SKM-1 treated with dmso at 0.1 percent for 144 hours (cell line): Measurements from ENCODE around the gene PRCD.
"Not testable (repeated sequence)": the region's sequence is repeated elsewhere in the genome, so short reads cannot be mapped to it uniquely, and the experiment has no call there.

Source experiments
- DNase-seq: peaks from one replicate; lab custom pipeline; 2025; ENCODE audit not compliant: unreplicated experiment; lab: John Stamatoyannopoulos, UW

Gene PRCD

DNA sequence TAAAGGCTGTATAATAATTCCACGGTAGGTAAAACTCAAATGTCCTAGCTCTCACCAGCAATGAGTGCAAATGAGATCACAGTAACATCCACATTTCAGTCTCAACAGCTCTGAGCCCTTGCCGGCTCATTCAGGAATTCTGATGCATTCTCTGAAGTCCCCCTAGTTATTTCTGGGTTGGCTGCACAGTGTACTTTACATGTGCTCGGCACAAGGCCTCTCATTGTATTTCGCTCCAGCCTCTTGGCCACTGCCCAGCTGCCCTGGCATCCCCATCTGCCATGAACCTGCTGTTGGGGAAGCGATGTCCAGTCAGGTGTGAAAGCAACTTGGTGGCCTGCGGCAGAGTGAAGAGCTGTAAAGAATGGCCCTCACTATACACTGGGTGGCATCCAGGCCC is 14.3 kb downstream of the PRCD start:
- DNase-seq, result no peak

DNA sequence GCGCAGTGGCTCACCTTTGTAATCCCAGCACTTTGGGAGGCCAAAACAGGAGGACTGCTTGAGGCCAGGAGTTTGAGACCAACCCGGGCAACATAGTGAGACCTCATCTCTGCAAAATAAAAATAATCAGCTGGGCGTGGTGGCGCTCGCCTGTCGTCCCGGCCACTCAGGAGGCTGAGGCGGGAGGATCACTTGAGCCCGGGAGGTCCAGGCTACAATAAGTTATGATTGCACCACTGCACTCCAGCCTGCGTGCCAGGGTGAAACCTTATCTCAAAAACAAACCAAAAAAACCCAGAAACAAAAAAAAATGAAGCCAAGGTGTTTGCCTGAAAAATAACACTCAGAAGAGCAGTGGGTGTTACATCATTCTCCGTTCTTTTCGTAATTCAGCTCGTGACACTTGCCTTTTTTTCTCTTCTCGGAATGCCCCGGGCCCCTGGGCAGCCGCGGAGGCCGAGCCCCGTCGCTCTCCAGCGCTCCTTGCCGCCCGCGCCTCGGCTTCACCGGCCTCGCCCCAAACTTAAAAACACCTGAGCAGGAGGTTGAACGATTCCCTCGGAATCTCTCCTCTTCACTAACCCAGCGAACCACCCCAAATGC is 17.0 kb downstream of the PRCD start:
- peak; percentile 21 for DNase-seq

DNA sequence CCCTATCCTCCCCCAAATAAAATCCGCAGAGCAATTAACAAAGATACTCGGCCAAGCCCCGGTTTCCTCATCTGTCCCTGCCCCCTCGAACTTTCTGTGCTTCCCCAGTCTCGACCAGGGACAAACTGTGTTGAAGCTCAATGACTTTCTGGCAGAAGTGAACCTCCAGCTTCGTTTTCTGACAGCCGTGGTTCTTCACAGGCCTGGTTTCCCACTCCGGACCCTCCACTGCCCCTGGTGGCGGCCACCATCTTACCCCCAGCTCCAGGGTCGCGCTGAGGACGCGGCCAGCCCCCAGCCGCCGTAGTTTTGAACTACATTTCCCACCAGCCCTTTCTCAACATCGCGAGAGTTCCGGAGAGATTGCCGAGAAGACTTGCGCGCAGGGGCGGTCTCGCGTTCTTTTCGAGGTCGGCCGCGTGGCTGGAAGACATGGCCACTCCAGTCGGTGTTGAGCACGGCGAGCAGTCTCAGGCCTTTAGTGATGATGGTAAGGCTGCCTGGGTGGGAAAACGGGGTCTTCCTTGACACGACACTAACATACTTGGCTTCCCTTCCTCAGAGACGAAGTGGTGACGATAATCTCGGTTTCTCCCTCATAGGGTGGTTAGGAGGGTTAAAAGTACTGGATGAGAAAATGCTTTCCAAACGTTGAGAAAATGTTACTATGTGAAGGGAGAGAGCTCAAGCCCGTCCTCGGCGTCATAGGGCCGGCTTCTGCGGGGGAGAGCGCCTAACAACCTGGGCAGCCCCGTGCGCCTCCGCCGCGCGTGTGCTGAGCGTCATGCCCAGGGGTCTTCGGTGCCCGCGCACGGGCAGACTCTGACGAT is 17.7 kb downstream of the PRCD start:
- DNase-seq, result peak; percentile 96

DNA sequence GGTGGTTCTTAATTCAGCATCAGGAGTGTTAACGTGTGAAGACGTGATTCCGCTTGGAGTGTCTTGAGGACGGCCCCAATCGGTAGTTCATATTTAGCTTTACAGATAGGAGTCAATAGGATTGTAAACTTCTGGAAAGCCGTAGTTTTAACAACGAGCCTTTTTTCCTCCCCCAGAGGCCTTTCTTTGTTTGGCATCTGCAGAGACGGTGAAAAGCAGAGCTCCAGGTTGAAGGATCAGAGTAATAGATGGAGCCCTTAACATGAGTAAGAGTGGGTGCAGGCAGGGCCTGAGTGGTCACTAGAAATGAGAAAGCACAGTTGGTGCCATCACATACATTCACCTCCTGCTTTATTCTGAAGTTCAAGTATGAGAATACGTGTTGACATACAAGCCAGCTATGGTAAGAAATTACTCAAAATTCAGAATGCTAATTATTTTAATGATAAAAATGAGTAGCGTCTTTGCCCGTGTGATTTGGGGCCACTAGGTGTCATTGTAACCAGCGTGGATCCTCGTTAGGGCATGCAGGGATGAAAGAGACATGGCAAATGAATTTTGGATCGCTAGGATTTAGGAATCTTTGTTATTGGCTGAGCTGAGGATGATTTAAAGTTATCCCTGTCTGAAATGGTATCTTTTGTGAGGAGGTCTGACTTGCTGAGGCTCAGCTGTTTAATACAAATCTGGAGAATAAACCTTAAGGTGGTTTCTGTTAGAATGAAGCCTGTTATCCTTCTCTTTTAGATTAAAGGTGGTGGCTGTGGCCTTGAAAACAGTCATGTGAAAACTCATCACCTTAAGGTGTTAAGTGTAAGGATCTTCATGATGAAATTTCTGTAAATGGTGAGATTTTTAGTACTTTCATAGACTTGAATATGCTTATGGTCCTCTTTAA is 18.6 kb downstream of the PRCD start:
- peak; percentile 14 for DNase-seq

DNA sequence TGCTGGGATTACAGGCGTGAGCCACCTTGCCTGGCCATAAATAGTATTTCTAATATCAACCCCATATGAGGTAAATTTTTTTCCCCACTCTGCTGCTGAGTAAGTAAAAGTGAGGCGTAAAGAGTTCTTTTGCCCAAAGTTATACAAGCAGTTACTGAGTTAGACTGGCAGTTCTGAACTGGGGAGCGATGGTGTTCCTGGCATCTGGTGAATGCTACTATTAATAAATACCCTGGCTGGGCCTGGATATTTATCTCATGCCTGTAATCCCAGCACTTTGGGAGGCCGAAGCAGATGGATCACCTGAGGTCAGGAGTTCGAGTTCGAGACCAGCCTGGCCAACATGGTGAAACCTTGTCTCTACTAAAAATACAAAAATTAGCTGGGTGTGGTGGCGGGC is 19.6 kb downstream of the PRCD start:
- not testable (repeated sequence) for DNase-seq

DNA sequence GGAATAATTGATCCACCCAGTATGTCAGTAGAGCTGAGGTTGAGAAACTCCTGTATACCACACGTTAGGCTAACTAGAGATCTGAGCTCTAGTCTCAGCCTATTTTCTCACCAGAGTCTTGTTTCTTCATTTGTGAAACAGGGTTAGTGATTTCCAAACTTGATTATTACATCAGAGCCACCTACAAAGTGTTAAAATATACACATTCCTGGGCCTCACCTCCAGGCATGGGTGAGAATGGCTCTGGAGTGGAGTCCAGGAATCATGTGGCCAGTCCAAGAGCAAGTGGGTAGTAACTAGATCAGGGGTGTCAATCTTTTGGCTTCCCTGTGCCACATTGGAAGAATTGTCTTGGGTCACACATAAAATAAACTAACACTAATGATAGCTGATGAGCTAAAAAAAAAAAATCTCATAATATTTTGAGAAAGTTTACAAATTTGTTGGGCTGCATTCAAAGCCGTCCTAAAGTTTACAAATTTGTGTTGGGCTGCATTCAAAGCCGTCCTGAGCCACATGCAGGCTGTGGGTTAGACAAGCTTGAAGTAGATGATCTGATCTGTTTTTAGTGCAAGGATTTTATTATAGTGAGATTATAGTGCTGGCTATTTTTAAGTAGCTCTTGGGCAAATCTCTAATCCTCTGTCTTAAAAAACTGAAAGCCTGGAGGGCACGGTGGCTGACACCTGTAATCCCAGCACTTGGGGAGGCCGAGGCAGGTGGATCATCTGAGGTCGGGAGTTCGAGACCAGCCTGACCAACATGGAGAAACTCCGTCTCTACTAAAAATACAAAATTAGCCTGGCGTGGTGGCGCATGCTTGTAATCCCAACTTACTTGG is 20.4 kb downstream of the PRCD start:
- DNase-seq, result peak; percentile 11

DNA sequence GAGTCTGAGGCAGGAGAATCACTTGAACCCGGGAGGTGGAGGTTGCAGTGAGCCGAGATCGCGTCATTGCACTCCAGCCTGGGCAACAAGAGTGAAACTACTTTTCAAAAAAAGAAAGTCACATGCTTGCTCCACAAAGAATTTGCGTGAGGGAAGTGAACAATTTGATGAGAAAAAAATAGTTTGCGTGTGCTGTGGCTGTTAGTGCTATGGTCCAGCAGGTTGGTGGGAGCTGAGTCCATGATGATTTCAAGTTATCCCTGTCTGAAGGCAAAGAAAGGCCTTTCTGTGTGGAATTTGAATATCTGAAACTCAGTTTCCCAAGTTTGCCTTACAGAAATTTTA is 21.0 kb downstream of the PRCD start:
- no peak for DNase-seq

DNA sequence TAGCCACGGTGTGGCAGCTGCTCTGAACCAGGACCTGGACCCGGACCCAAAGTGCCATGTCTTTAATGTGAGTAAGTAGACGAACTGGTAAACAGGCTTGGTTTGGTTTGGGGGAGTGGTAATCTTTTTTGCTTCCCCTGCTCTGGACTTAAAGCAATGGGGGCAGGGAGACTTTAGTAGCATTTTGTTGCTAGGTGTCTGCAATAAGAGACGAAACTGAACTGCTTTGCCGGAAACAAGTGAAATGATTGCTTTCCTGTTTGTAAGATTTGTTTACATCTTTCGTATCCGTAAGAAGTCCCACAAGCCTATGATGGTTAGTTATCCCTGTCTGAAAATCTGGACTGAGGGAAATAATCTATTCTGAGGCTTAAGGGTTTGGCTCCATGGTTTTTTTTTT is 21.5 kb downstream of the PRCD start:
- no peak for DNase-seq

DNA sequence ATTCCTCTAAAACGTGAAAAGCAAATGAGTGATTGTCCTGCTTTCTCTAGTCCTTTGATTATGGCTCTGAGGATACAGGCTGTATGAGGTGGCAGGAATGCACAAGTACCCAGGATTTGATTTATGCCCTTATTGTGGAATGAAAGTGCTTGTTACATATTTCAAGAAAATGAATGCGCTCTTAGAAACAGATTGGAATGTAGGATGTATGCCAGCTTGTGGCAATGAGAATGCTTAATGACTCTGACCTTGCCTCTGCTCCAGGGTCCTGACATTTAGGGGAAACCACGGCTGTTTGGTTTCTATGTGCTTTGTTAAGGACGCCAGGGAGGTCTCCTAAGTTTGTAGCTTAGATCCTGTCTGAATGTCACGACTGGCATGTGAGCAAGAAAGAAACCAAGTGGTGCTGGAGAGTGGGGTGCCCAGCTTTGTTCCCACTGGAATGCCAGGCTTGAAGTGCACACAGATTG is 22.0 kb downstream of the PRCD start:
- DNase-seq, result no peak

DNA sequence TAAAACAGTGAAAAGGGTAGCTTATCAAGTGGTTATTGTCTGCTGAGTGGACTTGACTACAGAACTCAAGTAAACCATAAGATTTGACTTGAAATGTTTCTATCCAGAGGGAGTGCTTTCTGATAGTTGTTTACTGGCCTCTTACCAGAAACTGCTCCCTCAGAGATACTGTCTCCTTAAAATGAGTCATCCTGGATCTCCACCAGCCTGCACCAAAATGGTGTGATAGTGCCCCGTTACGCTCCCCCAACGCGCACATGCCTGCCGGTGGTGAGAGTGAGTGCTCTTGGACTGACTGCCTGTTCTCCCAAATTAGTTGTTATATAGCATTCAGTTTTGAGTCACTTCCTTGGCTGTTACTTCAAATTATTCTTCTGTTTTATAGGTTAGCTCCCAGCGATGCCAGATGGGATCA is 22.9 kb downstream of the PRCD start:
- no peak for DNase-seq

DNA sequence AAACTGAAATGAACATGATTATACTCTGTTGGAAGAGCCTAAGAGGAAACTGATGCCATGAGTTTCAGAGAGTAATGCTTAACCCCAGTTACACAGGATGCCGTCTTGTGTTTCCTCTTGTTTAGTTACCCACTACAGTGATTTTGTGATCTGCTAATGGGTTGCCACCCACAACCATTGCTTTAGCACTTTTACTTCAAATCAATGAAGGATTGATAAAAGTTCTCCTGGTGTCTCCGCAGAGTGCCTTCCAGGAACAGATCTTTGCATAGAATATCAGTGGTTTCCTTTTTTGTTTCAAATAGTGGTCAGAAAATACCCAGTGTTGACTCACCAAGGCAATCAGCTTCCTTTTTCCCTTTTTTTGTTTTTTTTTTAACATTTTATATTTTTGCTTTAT is 23.5 kb downstream of the PRCD start:
- DNase-seq, result not testable (repeated sequence)

DNA sequence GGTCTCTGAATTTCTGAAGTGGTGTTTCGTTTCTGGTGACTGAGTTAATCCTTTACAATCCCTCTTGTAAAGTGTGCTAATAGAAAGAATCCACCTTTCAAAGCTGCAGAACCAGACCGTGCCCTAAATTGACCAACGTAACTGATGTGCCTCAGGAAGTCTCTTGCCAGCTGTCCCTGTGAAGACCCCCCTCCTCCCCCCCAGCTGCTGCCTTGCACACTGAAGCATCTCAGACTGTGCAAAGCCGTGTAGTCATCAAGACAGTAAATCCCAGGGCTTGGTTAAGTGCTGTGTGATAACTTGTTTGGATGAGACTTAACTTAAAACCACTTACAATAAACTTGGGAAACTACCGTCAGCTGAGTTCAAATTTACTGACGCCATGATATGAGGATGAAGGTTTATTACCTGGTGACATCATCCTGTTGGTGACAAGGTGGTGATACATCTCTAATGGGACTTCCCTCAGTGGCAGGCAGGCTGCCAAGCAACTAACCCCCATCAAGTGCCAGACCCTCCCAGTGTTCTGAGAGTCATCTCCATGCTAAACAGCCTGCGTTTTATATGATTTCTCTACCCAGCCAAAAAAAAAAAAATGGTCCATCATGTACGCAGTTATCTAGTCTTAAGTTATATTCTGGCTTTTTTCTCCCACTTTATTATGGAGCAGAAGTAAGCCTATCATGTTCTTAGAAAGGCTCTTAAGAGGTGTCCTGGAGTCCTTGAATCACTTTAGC is 25.3 kb downstream of the PRCD start:
- DNase-seq, result not testable (repeated sequence)

DNA sequence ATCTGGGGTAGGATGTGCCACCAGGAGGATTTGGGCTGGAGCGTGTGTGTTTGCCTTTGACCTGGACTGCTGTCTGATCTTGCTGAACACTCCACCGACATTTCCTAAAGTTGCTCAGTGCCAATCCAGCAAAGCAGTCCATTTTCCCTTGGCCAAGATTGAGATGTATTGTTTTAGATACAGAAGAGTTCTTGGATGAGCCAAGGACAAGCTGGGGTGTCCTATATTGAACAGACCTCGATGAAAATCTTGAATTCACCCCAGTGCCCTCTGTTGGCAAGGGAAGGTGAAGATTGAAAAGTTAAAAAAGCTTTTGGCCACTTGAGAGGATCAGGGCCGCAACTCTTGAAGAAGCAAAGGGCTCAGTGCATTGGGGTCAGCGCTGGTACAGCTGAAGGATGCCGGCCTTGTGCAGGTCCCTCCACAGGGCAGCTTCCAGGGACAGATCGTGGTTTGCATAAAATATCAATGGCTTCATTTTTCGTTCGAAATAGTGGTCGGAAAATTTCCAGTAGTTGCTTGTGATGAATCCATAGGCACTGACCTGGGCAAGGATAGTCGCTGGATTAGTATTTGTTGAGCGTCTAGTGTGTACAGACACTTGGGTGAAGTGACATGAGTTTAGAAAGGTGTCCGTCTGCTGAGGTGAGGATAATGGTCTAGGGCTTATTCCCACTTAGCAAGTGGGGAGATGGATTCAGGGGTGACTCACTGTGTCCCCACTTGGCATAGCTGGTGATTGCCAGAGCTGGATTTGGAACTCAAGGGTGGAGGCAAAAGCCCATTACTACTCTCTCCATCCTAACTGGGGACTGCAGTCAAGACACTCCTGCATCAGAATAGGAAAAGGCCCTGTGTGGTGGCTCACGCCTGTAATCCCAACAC is 26.1 kb downstream of the PRCD start:
- no peak for DNase-seq

DNA sequence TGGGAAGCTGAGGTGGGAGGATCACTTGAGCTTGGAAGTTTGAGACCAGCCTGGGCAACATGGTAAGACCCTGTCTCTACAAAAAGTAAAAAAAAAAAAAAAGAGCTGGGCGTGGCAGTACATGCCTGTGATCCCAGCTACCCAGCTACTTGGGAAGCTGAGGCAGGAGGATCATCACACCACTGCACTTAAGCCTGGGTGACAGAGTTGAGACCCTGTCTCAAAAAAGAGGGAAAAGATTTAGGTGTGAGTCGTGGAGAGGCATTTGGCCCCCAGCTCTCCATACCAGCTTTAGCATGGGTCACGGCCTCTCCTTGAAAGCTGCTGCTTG is 26.7 kb downstream of the PRCD start:
- DNase-seq, result no peak

DNA sequence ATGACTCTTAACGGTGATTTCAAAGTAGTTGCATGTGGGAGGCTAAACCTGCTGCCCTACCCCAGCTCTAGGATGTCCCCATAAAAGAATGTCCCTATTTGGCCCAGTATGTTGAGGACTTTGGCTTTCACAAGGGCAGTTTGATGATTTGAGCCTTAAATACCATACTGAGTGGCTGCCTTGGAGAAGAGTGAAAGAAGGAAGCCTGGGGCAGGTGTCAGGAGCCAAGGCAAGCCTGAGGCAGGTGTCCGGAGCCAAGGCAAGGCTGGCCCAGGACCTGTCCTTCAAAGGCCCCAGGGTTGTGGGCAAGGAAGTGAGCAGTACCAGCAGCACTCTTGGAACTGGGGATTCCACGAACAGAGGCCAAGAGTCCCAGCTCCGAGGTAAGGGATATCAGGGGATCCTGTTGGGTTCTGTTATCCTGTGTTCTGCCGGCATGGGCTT is 27.2 kb downstream of the PRCD start:
- no peak for DNase-seq

DNA sequence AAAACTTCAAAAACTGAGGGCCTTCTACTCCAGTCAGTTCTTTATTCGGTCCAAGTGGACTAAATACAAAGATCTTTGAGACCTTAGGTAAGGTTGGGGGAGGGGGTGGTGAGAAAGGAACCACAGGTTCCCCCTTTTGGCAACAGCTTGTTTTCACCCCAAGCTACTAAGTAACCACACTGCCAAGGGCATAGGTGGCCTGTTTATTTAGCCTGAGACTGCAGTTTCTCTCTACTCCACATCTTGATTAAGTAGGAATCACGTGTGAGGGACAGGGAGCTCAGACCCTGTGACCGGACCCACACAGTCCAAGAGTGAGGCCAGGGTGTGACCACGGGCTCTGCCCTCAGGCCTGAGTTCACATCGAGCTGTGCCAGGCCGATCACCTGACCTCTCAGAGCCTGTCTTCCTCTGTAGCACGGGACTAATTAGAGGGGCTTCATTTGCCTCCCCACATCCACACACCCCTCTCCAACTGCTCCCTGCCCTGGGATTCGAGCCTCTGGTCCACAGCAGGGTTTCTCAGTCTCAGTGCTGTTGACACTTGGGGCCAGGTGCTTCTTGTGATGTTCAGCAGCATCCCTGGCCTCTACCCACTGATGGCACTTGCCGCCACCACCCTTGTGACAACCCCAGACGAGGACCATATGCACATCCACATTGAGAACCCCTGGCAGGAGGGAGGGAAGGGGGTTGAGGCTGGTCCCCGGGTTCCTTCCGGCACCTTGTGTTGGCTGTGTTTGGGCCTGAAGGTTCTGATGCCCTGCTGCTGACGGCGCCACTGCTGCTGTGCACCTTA is 28.0 kb downstream of the PRCD start:
- peak; percentile 58 for DNase-seq

DNA sequence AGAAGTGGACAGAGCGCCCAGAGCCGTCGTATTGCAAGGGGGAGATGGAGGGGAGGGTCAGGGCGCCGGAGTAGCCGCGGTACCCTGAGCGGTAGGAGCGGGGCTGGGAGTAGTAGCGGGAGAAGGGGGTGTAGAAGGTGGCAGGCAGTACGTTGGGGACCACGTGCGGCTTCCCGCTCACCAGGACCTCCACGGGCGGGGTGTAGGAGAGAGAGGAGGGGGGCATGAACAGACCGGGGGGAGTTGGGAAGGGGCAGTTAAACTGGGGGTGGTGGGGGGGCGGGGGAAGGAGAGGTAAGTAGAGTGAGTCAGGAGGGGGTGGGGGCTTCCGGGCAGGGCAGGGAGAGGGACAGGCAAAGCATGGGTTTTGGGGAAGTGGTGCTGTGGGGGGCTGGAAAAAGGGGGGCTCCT is 29.0 kb downstream of the PRCD start:
- DNase-seq, result no peak

DNA sequence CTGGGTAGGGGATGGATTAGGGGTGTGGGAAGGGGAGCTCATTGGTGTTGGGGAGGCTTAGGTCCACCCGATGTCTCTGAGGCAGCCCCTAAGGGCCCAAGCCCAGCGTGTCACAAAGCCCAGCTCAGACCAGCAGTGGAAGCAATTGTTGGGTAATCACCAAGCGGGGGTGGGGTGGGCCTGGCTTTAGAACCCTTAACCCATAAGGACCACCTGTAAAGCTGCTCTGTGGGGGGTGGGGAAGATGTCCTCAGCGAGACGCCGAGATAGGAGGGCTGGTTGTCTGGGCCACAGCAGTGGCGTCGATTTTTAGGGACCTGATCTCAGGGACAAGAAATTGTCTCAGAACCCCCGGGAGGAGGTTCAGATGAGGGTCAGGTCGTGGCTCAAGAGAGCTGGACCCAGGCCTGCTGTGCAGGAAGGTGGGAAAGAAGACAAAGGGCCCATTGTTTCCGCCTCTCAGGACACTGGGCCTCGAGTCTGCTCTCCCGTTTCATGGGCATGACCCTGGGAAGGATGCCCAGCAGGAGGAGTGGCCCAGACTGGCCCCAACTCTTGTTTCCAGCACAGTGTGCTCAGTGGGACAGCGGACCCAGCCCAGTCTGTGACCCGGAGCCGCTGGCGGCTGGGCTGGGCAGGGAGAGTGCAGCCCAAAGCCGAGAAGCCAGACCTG is 29.9 kb downstream of the PRCD start:
- no peak for DNase-seq
